Inflammatory macrophage treated with lipopolysaccharide for 4 hours (primary cell): ENCODE results near the gene APOBEC3H.
A peak's percentile ranks its signal among the peaks of the same experiment; 100 is the strongest.
"Not testable (repeated sequence)": the region's sequence is repeated elsewhere in the genome, so short reads cannot be mapped to it uniquely, and the experiment has no call there.

Experiments
- DNase-seq: peaks from one replicate; pipeline ENCODE4 v3.0.0-alpha.2; 2020

The APOBEC3H gene

DNA sequence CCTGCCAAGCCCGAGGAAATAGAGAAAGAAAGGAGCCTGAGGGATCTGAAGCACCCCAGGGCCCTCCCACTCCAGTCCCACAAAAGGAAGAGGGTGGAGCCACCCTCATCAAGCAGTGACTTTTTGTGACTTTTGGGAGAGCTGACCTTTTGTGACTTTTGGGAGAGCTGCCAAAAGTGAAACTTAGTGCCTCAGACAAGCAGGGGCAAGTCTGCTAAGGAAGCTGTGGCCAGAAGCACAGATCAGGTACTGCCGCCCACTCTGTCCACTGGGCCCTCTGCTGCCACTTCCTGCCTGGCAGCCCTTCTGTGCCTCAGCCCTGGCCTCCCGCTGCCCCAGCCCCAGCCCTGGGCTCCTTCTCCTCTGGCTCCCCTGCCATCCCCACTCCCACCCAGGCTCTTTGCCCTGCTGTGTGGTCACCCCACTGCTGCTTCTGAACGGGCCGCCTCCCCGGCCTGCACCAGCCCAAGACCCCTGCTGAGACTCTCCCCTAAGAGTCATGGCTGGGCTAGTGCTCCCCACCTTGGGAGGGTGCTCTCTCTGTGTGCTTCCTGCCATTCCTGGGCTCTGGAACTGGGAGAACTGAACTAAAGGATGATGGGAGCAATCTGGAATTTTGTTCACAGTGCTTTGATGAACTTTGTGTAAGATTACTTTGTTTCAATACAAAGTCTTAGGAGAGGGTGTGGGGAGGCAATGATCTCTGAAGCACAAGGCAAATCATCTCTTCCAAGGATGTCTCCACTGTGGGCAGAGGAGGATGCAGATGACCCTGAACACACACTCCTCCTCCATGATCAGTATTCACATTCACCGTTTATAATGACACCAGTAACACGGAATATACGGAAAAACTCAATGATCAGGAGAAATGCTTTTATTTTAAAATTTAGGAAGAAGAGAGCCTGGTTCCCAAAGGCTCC, at the start of gene APOBEC3H:
APOBEC3H (plus strand) TSS at position 147 of the 923 bp plus-strand sequence. CDS start 3,035 bp downstream, outside the sequence.
- DNase-seq = peak; percentile 80

DNA sequence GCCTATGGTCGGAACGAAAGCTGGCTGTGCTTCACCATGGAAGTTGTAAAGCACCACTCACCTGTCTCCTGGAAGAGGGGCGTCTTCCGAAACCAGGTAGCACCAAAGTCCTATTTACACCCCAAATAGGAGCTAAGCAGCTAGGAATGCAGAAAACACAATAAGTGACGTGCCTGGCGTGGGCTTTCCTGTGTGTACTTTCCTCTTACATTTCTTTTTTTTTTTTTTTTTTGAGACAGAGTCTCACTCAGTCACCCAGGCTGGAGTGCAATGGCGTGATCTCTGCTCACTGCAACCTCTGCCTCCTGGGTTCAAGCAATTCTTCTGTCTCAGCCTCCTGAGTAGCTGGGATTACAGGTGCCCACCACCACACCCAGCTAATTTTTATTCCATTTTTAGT, 47.6 kb upstream of the APOBEC3H start:
- not testable (repeated sequence) for DNase-seq

DNA sequence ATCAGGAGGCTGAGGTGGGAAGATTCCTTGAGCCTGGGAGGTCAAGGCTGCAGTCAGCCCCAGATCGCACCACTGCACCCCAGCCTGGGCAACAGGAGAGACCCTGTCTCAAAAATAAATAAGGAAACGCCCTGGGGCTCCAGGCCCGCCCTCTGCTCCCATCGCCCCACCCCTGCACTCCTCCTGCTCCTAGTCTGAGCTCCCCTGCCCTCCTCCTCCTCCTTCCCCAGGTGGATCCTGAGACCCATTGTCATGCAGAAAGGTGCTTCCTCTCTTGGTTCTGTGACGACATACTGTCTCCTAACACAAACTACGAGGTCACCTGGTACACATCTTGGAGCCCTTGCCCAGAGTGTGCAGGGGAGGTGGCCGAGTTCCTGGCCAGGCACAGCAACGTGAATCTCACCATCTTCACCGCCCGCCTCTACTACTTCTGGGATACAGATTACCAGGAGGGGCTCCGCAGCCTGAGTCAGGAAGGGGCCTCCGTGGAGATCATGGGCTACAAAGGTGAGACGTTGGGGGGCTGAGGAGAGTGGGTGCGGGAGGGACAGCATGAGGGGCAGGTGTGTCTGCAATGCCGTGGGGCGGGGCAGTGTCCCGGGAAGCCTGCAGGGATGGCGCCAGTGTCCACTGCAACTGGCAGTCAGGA, 45.1 kb upstream of the APOBEC3H start:
- not testable (repeated sequence) for DNase-seq

DNA sequence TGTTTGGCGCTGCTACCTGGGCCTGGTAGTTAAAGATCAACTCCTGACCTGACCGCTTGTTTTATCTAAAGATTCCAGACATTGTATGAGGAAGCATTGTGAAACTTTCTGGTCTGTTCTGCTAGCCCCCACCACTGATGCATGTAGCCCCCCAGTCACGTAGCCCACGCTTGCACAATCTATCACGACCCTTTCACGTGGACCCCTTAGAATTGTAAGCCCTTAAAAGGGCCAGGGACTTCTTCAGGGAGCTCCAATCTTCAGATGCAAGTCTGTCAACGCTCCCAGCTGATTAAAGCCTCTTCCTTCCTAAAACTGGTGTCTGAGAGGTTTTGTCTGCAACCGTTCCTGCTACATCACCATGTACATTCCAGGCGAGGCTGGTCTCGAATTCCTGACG, 41.4 kb upstream of the APOBEC3H start:
- no peak for DNase-seq

DNA sequence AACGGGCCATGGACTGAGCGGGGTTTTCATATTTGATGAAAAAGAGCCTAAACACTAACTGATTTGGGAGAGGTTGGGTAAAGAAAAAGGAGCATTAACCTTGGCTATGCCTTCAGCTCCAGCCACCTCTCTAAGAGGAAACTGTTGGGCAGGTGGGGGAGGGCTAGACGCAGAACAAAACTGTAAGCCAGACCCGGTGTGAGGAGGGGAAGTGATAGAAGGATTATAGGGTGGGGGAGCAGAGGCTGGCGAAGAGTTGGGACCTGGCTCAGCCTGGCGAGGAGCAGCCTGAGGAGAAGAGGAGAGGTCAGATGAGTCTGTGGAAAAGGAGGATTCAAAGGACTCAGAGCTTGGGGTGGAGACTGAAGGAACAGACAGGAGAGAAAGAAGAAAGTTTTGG, 35.8 kb upstream of the APOBEC3H start:
- DNase-seq = not testable (repeated sequence)

DNA sequence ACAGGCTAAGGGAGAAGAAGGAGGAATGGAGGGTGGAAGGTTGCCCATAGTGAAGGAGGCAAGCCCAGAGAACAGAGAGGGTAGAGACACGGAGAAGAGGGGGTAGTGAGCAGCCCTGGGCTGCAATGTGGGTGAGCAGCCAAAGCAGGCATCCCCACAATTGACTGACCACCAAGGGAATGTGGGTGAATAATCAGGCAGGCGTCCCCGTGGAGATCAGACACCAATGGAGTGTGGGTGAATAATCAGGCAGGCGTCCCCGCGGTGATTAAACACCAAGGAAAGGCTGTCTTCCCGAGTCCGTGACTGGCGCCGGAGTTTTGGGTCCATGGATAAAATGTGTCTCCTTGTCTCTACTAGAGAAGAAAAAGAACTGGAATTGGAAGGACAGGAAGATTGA, 35.1 kb upstream of the APOBEC3H start:
- DNase-seq = not testable (repeated sequence)

DNA sequence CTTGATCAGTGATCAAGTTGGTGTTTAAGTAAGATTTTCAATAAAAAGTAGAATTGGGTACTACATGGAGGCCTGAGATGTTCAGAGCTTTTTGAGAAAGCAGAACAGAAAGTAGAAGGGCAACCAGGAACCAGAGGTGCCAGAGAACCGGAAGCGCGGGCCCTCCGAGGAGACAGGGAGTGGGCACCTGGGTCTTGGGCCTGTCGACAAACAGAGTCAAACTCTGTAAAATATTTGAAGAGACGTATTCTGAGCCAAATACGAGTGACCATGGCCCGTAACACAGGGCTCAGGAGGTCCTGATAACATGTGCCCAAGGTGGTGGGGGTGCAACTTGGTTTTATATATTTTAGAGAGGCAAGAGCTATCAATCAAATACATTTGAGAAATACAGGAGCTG, 33.1 kb upstream of the APOBEC3H start:
- DNase-seq = not testable (repeated sequence)

DNA sequence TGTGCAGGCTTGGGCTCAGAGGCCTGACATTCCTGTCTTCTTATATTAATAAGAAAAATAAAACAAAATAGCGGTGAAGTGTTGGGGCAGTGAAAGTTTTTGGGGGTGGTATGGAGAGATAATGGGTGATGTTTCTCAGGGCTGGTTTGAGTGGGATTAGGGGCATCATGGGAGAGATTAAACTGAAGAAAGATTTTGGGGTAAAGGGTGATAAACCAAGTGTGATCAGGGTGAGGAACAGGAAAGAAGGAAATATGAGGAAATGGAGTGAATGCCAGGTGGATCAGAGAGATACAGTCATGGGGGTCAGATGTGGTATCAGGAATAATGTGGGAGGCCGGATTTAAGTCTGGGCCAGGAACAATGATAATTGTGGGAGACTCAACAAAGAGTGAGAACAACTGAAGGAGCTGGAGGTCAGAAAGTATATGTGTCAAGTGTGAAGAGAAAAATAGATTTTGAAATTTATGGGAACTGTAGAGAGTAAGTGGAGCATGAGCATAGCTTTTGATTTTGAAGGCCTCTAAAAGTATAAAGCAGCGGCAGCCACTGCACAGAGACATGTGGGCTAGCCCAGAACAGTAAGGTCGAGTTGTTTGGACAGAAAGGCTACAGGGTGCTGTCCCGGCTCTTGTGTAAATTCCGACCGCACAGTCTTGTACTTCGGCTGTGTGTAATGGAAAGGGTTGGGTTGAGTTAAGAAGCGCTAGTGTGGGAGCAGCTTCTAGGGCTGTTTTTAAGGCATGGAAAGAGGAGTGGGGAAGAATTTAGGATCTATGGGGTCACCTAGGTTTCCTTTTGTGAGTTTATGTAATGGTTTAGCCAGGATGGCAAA, 30.4 kb upstream of the APOBEC3H start:
- DNase-seq = not testable (repeated sequence)

DNA sequence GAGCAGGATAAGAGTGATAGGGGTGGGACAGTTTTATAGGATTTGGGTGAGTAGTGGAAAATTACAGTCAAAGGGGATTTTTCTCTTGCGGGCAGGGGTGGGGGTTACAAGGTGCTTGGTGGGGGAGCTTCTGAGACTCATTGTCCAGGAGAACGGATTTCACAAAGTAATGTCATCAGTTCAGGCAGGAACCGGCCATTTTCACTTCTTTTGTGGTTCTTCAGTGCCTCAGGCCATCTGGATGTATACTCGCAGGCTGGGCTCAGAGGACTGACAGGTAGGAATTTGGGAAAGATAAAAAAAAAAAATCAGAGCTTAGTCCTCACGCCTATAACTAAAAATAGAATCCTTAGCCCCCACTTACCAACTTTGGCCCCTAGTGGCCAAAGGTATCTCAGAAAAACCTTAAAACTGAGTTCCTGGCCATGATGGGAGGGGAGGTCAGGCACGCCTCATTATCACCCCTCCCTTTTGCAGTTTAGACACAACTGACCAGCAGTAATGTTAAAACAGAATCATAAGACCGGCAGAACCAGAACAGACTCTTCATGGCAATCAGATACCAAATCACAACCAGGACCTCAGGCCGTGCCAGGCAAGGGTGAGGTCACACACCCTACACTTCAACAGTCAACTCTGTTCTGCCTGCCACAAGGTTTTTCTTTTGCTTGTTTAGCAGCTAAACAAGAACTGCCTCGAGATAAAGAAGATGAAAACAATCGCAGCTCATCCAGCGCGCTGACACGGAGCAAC, 28.8 kb upstream of the APOBEC3H start:
- DNase-seq = no peak

DNA sequence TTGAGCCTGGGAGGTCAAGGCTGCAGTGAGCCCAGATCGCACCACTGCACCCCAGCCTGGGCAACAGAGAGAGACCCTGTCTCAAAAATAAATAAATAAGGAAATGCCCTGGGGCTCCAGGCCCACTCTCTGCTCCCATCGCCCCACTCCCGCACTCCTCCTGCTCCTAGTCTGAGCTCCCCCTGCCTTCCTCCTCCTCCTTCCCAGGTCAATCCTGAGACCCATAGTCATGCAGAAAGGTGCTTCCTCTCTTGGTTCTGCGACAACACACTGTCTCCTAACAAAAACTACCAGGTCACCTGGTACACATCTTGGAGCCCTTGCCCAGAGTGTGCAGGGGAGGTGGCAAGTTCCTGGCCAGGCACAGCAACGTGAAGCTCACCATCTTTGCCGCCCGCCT, 26.9 kb upstream of the APOBEC3H start:
- no peak for DNase-seq

DNA sequence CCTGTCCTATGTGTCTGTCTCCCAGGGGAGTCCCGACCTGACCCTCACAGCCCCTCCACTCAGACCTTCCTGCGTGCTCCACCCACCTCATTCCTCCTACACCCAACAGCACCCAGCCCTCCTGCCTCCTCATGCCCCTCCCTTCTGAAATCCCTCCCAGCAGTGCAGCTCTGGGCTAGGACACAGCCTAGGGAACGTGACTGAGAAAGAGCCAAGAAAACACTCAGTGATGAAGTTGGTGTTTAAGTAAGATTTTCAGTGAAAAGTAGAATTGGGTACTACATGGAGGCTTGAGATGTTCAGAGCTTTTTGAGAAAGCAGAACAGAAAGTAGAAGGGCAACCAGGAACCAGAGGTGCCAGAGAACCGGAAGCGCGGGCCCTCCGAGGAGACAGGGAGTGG, 24.5 kb upstream of the APOBEC3H start:
- peak; percentile 32 for DNase-seq

DNA sequence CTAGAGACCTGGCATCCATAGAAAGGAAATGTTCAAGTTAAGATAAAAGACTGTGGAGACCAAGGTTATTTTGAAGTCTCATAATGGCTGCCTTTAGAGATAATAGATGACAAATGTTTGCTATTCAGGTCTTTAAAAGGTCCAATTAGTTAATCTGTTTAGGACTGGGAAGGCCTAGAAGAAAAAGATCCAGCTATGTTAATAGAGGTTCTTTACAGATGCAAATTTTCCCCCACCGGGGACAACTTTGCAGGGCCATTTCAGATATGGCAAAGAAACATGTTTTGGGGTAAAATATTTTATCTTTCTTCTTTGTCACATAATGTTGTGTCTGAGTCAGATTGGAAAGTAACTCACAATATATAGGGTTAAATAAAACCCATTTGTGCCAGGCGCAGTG, 23.1 kb upstream of the APOBEC3H start:
- DNase-seq = no peak

DNA sequence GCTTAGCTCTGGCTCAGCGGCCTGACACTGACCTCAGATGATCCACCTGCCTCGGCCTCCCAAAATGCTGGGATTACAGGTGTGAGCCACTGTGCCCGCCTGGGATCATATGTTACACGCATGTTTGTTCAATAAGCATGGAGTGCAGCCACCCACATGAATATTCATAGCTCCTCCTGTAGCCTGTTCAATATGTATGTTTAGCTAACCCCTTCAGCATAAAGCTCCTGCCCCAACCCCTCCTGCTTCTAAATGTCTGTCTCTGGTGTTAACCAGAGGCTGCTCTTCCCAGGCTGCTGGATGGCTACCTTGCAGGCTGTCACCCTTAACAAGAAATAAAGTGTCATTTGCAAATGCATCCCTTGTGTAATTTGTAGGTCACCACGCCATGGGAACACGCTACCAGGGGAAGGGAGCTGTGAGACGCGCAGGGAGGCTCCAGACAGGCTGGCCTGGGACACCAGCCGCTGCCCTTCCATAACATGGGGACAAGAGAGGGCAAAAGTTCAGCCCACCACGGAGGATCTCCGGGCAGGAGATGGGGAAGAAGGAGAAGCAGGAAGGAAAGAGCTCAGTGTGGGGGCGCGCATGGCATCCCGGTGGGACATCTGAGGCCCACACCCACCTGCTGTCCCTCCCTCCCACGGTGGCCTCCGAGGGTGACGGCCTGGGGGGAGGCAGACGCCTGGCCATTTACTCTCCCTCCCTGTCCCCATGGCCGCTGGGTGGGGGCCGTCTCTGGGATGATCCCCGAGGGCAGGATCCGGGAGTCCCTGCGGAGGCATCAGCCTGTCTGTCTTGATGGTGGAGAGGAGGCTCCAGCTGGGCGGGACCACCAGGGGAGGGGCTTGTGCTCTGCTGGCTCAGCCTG, 20.7 kb upstream of the APOBEC3H start:
- not testable (repeated sequence) for DNase-seq

DNA sequence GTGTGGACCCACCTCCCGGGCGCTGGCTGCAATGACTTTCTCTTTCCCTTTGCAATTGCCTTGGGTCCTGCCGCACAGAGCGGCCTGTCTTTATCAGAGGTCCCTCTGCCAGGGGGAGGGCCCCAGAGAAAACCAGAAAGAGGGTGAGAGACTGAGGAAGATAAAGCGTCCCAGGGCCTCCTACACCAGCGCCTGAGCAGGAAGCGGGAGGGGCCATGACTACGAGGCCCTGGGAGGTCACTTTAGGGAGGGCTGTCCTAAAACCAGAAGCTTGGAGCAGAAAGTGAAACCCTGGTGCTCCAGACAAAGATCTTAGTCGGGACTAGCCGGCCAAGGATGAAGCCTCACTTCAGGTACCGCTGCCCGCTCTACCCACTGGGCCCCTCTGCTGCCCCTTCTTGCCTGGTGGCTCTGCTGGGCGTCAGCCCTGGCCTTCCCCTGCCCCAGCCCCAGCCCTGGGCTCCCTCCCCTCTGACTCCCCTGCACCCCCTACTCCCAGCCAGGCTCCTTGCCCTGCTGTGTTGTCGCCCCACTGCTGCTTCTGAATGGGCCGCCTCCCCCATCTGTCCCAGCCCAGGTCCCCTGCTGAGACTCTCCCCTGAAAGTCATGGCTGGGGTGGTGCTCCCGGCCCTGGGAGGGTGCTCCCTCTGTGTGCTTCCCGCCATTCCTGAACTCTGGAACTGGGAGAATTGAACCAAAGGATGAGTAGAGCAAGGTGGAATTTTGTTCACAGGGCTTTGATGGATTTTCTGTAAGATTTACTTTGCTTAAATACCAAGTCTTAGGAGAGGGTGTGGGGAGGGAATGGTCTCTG, 19.8 kb upstream of the APOBEC3H start, which contains the start of gene APOBEC3G:
APOBEC3G (plus strand) TSS at position 250 of the 815 bp plus-strand sequence; CDS start at position 337, 87 bp downstream.
- peak; percentile 91 for DNase-seq

DNA sequence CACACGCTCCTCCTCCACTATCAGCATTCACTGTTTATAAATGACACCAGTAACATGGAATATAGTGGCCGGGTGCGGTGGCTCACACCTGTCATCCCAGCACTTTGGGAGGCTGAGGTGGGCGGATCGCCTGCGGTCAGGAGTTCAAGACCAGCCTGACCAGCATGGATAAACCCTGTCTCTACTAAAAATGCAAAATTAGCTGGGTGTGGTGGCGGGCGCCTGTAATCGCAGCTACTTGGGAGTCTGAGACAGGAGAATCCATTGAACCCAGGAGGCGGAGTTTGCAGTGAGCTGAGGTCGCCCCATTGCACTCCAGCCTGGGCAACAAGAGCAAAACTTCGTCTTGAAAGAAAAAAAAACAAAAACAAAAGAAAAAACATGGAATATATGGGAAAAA, 19.1 kb upstream of the APOBEC3H start:
- not testable (repeated sequence) for DNase-seq

DNA sequence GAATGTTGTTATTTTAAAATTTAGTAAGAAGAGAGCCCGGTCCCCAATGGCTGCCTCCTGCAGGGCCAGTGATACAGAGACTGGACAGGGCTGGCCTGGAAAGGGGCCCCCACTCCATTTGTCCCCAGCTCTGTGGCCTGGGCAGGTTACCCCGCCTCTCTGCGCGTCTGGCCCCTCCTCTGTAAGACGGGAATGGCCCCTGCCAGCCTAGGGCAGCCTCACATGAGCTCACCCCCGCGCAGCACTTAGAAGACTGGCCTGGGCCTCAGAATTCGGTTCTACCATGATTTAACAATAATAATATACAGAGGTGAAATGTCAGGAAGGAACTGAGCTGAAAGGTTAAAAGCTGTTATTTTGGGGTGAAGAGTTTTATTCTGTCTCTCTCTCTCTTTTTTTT, 18.7 kb upstream of the APOBEC3H start:
- no peak for DNase-seq

DNA sequence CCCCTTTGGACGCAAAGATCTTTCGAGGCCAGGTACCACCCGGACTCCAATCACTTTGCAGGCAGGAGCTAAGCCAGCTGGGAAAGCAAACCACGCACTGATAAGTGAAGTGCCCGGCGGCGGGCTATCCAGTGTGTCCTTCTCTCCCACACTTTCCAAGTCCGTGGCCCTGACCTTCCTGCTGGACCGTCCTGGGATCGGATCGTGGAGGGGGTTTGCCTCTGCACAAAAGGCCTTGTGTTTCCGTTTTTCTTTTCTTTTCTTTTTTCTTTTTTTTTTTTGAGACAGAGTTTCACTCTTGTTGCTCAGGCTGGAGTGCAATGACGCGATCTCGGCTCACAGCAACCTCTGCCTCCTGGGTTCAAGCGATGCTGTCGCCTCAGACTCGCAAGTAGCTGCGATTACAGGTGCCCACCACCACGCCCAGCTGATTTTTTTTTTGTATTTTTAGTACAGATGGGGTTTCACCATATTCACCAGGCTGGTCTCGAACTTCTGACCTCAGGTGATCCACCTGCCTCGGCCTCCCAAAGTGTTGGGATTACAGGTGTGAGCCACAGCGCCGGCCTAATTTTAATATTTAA, 17.9 kb upstream of the APOBEC3H start:
- not testable (repeated sequence) for DNase-seq

DNA sequence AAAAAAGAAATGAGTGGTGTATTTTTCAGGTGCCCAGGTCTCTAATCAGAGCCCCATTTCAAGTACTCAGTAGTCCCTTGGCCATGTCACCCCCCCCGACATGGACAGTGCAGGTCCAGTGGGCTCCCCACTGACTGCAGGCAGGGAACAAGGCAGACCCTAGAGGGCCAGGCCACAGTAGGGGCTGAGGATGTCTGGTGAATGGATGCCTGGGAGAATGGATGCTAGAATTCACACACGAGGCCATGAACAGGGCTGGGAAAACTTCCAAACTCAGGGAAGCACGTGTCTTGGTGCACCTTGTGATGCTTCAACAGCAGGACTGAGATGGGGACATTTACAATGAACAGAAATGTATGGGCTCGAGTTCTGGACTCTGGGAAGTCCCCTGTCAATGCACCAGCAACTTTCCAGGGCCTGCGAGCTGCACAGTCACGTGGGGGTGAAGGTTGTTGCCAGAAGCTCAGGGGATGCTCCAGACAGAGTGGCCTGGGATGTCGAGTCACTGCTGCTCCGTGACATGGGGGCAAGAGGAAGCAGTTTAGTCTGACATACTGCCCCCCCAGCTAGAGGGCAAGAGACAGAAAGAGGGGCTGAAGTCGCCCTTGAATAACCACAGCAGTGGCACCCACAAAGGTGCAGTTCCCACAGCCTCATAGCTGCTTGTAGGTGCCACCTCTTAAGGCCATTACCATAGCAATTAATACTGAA, 16.8 kb upstream of the APOBEC3H start:
- DNase-seq = no peak

DNA sequence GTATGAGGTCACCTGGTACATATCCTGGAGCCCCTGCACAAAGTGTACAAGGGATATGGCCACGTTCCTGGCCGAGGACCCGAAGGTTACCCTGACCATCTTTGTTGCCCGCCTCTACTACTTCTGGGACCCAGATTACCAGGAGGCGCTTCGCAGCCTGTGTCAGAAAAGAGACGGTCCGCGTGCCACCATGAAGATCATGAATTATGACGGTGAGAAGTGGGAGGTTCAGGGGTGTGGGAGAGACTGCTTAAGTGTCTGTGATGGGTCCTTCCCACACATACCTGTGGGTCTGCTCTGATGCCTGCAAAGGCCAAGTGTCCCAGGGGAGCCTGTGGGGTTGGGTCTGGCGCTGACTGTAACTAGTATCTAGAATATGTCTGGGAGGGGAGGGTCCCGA, 16.0 kb upstream of the APOBEC3H start:
- no peak for DNase-seq
